Transverse colon (tissue), 4 donors: ENCODE results near the gene RLF. TPM values are rescaled to one million over a fixed set of nuclear protein-coding genes. Genes with fewer than 3 reads are reported as not detected.
A peak's percentile ranks its signal among the peaks of the same experiment; 100 is the strongest.

Experiments used
- DNase-seq: peaks from one replicate; pipeline ENCODE4 v3.0.0-alpha.2; 2019
- H3K27ac ChIP-seq, 4 donors: fragments of 200-600 bp; sonication (generic); 2 replicates each; pipeline ENCODE4 v1.5.1; 2016 to 2018; ENCODE audit warnings: inconsistent platforms in 4 of 4
- H3K27me3 ChIP-seq: fragments of 200-600 bp; sonication (generic); 2 replicates; pipeline ENCODE4 v1.5.1; 2017; ENCODE audit warnings: inconsistent platforms
- H3K36me3 ChIP-seq, 4 donors: fragments of 200-600 bp; sonication (generic); 2 replicates each; pipeline ENCODE4 v1.5.1; 2017 to 2019; ENCODE audit warnings: inconsistent platforms in 4 of 4
- H3K4me1 ChIP-seq, 4 donors: fragments of 200-600 bp; sonication (generic); 2 replicates each; pipeline ENCODE4 v1.5.1; 2017 to 2020; ENCODE audit warnings: inconsistent platforms in 4 of 4
- H3K4me3 ChIP-seq, 4 donors: fragments of 200-600 bp; sonication (generic); 1 replicate in 1 of 4; 2 replicates in 3 of 4; pipeline versions ENCODE4 v1.5.1 to v1.6.1; 2017 to 2019; ENCODE audit warnings: inconsistent platforms in 4 of 4
- H3K9me3 ChIP-seq, 2 donors: fragments of 200-600 bp; sonication (generic); 2 replicates each; pipeline ENCODE4 v1.5.1; 2017 to 2019; ENCODE audit warnings: inconsistent platforms in 2 of 2
- CTCF ChIP-seq, 5 experiments: fragments of 200-600 bp in 3 of 5; fragments of 450-650 bp in 2 of 5; sonication (generic) in 3 of 5; IDR thresholded peaks; 1 replicate in 2 of 5; 2 replicates in 3 of 5; pipeline ENCODE4 v1.5.1; 2016 to 2017; ENCODE audit warnings: antibody characterized with exemption in 5 of 5, inconsistent platforms in 3 of 5, mild to moderate bottlenecking in 2 of 5, moderate library complexity in 1 of 5
- EP300 ChIP-seq: sonication (generic); formaldehyde crosslinking; IDR thresholded peaks from one replicate; pipeline ENCODE4 v1.6.1; 2017; ENCODE audit warnings: antibody characterized with exemption, low read depth
- POLR2A ChIP-seq: fragments of 450-650 bp; IDR thresholded peaks from one replicate; pipeline ENCODE4 v1.6.1; 2016; ENCODE audit warnings: antibody characterized with exemption, mild to moderate bottlenecking, moderate library complexity
- POLR2AphosphoS5 ChIP-seq, 3 donors: sonication (generic); formaldehyde crosslinking; IDR thresholded peaks; one replicate each; pipeline ENCODE4 v1.6.1; 2016; ENCODE audit warnings: antibody characterized with exemption in 3 of 3
- WGBS, 2 donors: methylation state at CpG; one replicate each; pipeline ENCODE4 v1.1.5; 2018; ENCODE audit warnings: low coverage in 1 of 2; 5-methylcytosine and 5-hydroxymethylcytosine counted together
- in situ Hi-C, 4 donors: fragments of 200-750 bp; cut with MboI; loops; one replicate each; pipeline versions ENCODE4 v1.15.0 to v1.15.1; 2017; ENCODE audit warnings: low sequenced_read_pairs in 3 of 4, low pct_ligation_motif_present in 1 of 4, low pct_unique_long_range_greater_than_20kb in 1 of 4
- intact Hi-C: fragments of 100-400 bp; cut with DNase I; formaldehyde crosslinking; loops from one replicate; pipeline ENCODE4 v1.15.1; 2023; ENCODE audit warnings: low total_unique reads
- total RNA-seq, 4 donors: library from RNA; depleted of rRNA; stranded (reverse); fragments of >200 nt; gene quantifications; one replicate each; pipeline ENCODE4 v1.1.0, GENCODE V29; 2016

RLF gene
- total RNA-seq, 4 donors from 2014 or later, result 11.2 to 18.3 (median 13.9) TPM

GRCh38 chr1:40255231-40255630, 94.0 kb downstream of the RLF start:
- H3K4me3 ChIP-seq, result no peak overlapping the region
- H3K9me3 ChIP-seq, result no peaks in the 10 kb centered on the region
- no peak overlapping the region for H3K27ac ChIP-seq
- no peak for TF ChIP-seq POLR2AphosphoS5 (IDR thresholded peaks at IDR 0.05)
- TF ChIP-seq POLR2A, result no peak
- no peak for TF ChIP-seq CTCF (IDR thresholded peaks at IDR 0.05)
- TF ChIP-seq EP300, result no peak
- H3K36me3 ChIP-seq, result no peaks in the 10 kb centered on the region
- intact Hi-C loops, result no loop called here
- in situ Hi-C loops, result no loop called here
- peaks cover 6 to 31% (median 21%) of the 10 kb centered on the region in 4 donors for H3K4me1 ChIP-seq
- no peaks in the 10 kb centered on the region for H3K27me3 ChIP-seq
- DNase-seq, result no peak

GRCh38 chr1:40256401-40257084, 95.4 kb downstream of the RLF start:
- in situ Hi-C loops (no loop called here), intact Hi-C loops (no loop called here)
- H3K9me3 ChIP-seq, result no peaks in the 10 kb centered on the region
- H3K36me3 ChIP-seq, result peaks cover 0 to 11% (median 4%) of the 10 kb centered on the region in 4 donors
- H3K27ac ChIP-seq, result peak overlapping the region; percentile 91 to 96 (median 96)
- no peak for DNase-seq
- 31 to 44% methylated on average over 6 of the region's 6 CpGs for WGBS, 2 donors
- no peaks in the 10 kb centered on the region for H3K27me3 ChIP-seq
- TF ChIP-seq POLR2A, result no peak
- no peak for TF ChIP-seq EP300
- no peak for TF ChIP-seq POLR2AphosphoS5 (IDR thresholded peaks at IDR 0.05)
- no peak for TF ChIP-seq CTCF (IDR thresholded peaks at IDR 0.05)
- peak overlapping the region in 3 of 4 donors; percentile 62 to 87 (median 84) for H3K4me3 ChIP-seq
- H3K4me1 ChIP-seq, result peaks cover 6 to 31% (median 22%) of the 10 kb centered on the region in 4 donors

- H3K27me3 ChIP-seq, result no peaks in the 10 kb centered on the region
- 0% methylated on average over 13 to 16 of the region's 16 CpGs for WGBS, 2 donors
These were observed 96.1 kb downstream of the RLF start for GRCh38 chr1:40257313-40257687.

More at GRCh38 chr1:40257313-40257687, 96.1 kb downstream of the RLF start:
- no peak for DNase-seq
- peaks cover 6 to 31% (median 22%) of the 10 kb centered on the region in 4 donors for H3K4me1 ChIP-seq
- peak overlapping the region; percentile 49 to 87 (median 73) for H3K4me3 ChIP-seq
- no peak for TF ChIP-seq POLR2A
- no peak for TF ChIP-seq EP300
- no peak for TF ChIP-seq POLR2AphosphoS5 (IDR thresholded peaks at IDR 0.05)
- no peak for TF ChIP-seq CTCF (IDR thresholded peaks at IDR 0.05)
- H3K9me3 ChIP-seq, result no peaks in the 10 kb centered on the region
- peak overlapping the region; percentile 91 to 96 (median 96) for H3K27ac ChIP-seq
- intact Hi-C loops (no loop called here), in situ Hi-C loops (no loop called here)
- H3K36me3 ChIP-seq, result peaks cover 0 to 16% (median 8%) of the 10 kb centered on the region in 4 donors
